GM23338 (cell line): ENCODE data around the gene NYAP2. TPM values are rescaled to one million over a fixed set of nuclear protein-coding genes. Genes with fewer than 3 reads are reported as not detected.

Source experiments
- ATAC-seq: fragments of 200-7000 bp; cut with Tn5 transposase; 3 replicates; pipeline ENCODE4 v1.9.1; 2020
- DNase-seq: peaks from one replicate; pipeline ENCODE4 v3.0.0-alpha.2; 2015; ENCODE audit warnings: low spot score
- H2AFZ ChIP-seq: fragments of 200-600 bp; sonication (generic); 2 replicates; pipeline ENCODE4 v1.8.0; 2016; ENCODE audit warnings: antibody characterized with exemption, mild to moderate bottlenecking, moderate library complexity
- H3F3A ChIP-seq: fragments of 200-600 bp; sonication (generic); replicated peaks from 2 replicates; pipeline ENCODE4 v1.8.0; 2017; ENCODE audit warnings: antibody characterized with exemption, mixed run types, low read depth
- H3K27ac ChIP-seq: fragments of 200-600 bp; sonication (generic); 2 replicates; pipeline ENCODE4 v1.6.1; 2016; ENCODE audit warnings: low read depth
- H3K27me3 ChIP-seq: fragments of 200-600 bp; sonication (generic); 2 replicates; pipeline ENCODE4 v1.8.0; 2016; ENCODE audit warnings: mild to moderate bottlenecking, mixed run types, moderate library complexity; ENCODE audit not compliant: insufficient read depth
- H3K36me3 ChIP-seq: fragments of 200-600 bp; sonication (generic); 2 replicates; pipeline ENCODE4 v1.8.0; 2016; ENCODE audit warnings: mild to moderate bottlenecking; ENCODE audit not compliant: insufficient read depth
- H3K4me1 ChIP-seq: fragments of 200-600 bp; sonication (generic); 2 replicates; pipeline ENCODE4 v1.8.0; 2016; ENCODE audit warnings: mild to moderate bottlenecking, moderate library complexity; ENCODE audit not compliant: insufficient read depth
- H3K4me2 ChIP-seq: fragments of 200-600 bp; sonication (generic); 2 replicates; pipeline ENCODE4 v1.7.1; 2017; ENCODE audit warnings: mixed run types
- H3K4me3 ChIP-seq: fragments of 200-600 bp; sonication (generic); 2 replicates; pipeline ENCODE4 v1.6.1; 2016; ENCODE audit warnings: mixed run types
- H3K79me2 ChIP-seq: fragments of 200-600 bp; sonication (generic); replicated peaks from 2 replicates; pipeline ENCODE4 v1.8.0; 2017; ENCODE audit warnings: mild to moderate bottlenecking; ENCODE audit not compliant: insufficient read depth
- H3K9me2 ChIP-seq: fragments of 200-600 bp; sonication (generic); 2 replicates; pipeline ENCODE4 v1.8.0; 2017; ENCODE audit not compliant: insufficient read depth
- H4K20me1 ChIP-seq: fragments of 200-600 bp; sonication (generic); replicated peaks from 2 replicates; pipeline ENCODE4 v1.8.0; 2017; ENCODE audit warnings: mild to moderate bottlenecking; ENCODE audit not compliant: insufficient read depth
- H3K27ac Mint-ChIP-seq: 2 replicates; pipeline ENCODE4 v1.8.0; 2020; ENCODE audit warnings: inconsistent platforms, mild to moderate bottlenecking, moderate library complexity, mixed read lengths
- H3K27me3 Mint-ChIP-seq: 3 replicates; pipeline ENCODE4 v1.8.0; 2022; ENCODE audit warnings: low read depth, mild to moderate bottlenecking, moderate library complexity, mixed read lengths, inconsistent platforms; ENCODE audit not compliant: insufficient read depth, poor library complexity
- H3K36me3 Mint-ChIP-seq: 3 replicates; pipeline ENCODE4 v1.8.0; 2021; ENCODE audit warnings: low read depth, mild to moderate bottlenecking, inconsistent platforms, moderate library complexity, mixed read lengths
- H3K4me1 Mint-ChIP-seq: 3 replicates; pipeline ENCODE4 v1.8.0; 2020; ENCODE audit warnings: mild to moderate bottlenecking, inconsistent platforms, mixed read lengths
- H3K4me3 Mint-ChIP-seq: 3 replicates; pipeline ENCODE4 v1.8.0; 2021; ENCODE audit warnings: moderate library complexity, mild to moderate bottlenecking, inconsistent platforms, mixed read lengths
- H3K9me3 Mint-ChIP-seq: 3 replicates; pipeline ENCODE4 v1.8.0; 2020; ENCODE audit warnings: moderate library complexity, mild to moderate bottlenecking, inconsistent platforms, mixed read lengths
- CREB1 ChIP-seq: fragments of 250-450 bp; sonication (Bioruptor Pico); IDR thresholded peaks from 2 replicates; pipeline ENCODE4 v1.5.0; 2020; ENCODE audit warnings: low read depth, mild to moderate bottlenecking, moderate library complexity
- CTCF ChIP-seq, 2 experiments: fragments of 200-600 bp in 1 of 2; sonication (generic) in 1 of 2; conservative IDR thresholded peaks; 2 replicates each; pipeline versions ENCODE4 v1.5.1 to v1.6.1; 2016 to 2017; ENCODE audit warnings: antibody characterized with exemption in 2 of 2, low read depth in 2 of 2, mild to moderate bottlenecking in 2 of 2, moderate library complexity in 1 of 2
- EZH2 ChIP-seq: fragments of 200-600 bp; sonication (generic); IDR thresholded peaks from one replicate; pipeline ENCODE4 v1.8.0; 2017; ENCODE audit warnings: antibody characterized with exemption, mild to moderate bottlenecking, low read depth; ENCODE audit not compliant: unreplicated experiment
- EZH2phosphoT487 ChIP-seq: fragments of 200-600 bp; sonication (generic); IDR thresholded peaks from one replicate; pipeline ENCODE4 v1.8.1; 2018; ENCODE audit warnings: antibody characterized with exemption; ENCODE audit not compliant: unreplicated experiment
- JUNB ChIP-seq: IDR thresholded peaks from one replicate; pipeline ENCODE4 v1.6.1; 2016; ENCODE audit warnings: antibody characterized with exemption; ENCODE audit not compliant: unreplicated experiment
- NANOG ChIP-seq: IDR thresholded peaks from 2 replicates; pipeline ENCODE4 v1.6.1; 2016; ENCODE audit warnings: antibody characterized with exemption, borderline replicate concordance
- POLR2AphosphoS5 ChIP-seq: IDR thresholded peaks from 2 replicates; pipeline ENCODE4 v1.6.1; 2016; ENCODE audit warnings: antibody characterized with exemption, low read depth
- REST ChIP-seq: IDR thresholded peaks from one replicate; pipeline ENCODE4 v1.6.1; 2018; ENCODE audit warnings: antibody characterized with exemption; ENCODE audit not compliant: unreplicated experiment
- STAT1 ChIP-seq: IDR thresholded peaks from one replicate; pipeline ENCODE4 v1.6.1; 2016; ENCODE audit warnings: antibody characterized with exemption; ENCODE audit not compliant: unreplicated experiment
- ZNF114 ChIP-seq: fragments of 250-450 bp; sonication (Bioruptor Pico); IDR thresholded peaks from 2 replicates; pipeline ENCODE4 v1.5.0; 2020; ENCODE audit warnings: mild to moderate bottlenecking, moderate library complexity
- ZNF331 ChIP-seq: fragments of 250-450 bp; sonication (Bioruptor Pico); IDR thresholded peaks from 2 replicates; pipeline ENCODE4 v1.5.0; 2020; ENCODE audit warnings: low read depth, mild to moderate bottlenecking, moderate library complexity
- ZNF462 ChIP-seq: fragments of 250-450 bp; sonication (Bioruptor Pico); IDR thresholded peaks from 2 replicates; pipeline ENCODE4 v1.5.0; 2020; ENCODE audit warnings: mild to moderate bottlenecking, moderate library complexity
- polyA plus RNA-seq: library from polyadenylated mRNA; unstranded; fragments of >200 nt; fragmentation: Nextera tagmentation; extraction: Ambion mirVana; gene quantifications from 2 replicates; pipeline ENCODE4 v1.2.1, GENCODE V29; 2016
- total RNA-seq: library from RNA; depleted of rRNA; stranded (reverse); fragments of >200 nt; shearing (Covaris generic); gene quantifications from 2 replicates; pipeline ENCODE4 v1.2.3, GENCODE V29; 2014

NYAP2 gene
- total and polyA plus RNA-seq, 2 experiments from 2014 or later = not detected

DNA sequence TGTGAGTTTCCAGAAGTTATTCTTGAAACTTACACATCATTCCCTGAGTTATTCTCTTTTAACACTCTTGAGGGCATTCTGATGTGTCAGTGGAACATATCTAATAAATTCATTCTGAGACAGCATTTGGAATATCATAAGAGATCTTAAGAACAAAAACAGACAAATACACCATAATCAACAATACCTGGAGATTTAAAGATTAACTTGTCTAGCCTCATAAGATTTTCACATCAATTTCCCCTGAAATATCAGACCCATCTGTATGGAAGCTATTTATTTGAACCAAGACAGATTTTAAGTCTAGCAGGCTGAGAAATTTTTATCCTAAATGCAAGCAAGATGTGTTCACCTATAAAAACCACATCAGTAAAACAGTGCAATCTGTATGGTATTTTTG is 181.6 kb downstream of the NYAP2 start (continued):
- no peak for TF ChIP-seq ZNF462 (CRISPR knock-in tag)
- TF ChIP-seq JUNB = no peak
- TF ChIP-seq CREB1 = no peak
- no peak for TF ChIP-seq EZH2phosphoT487
- TF ChIP-seq POLR2AphosphoS5 = no peak
- TF ChIP-seq CTCF (conservative IDR thresholded peaks at IDR 0.05; ENCODE audit: low read depth in 2 of 2) = no peak
- no peak for TF ChIP-seq EZH2

GRCh38 chr2:225581906-225582305 is 182.4 kb downstream of the NYAP2 start:
- Histone ChIP-seq H3K27me3 (no peaks in the 10 kb centered on the region), H4K20me1 (no peaks in the 10 kb centered on the region), H3K79me2 (no peaks in the 10 kb centered on the region), H3F3A (no peaks in the 10 kb centered on the region), H3K4me2 (no peak overlapping the region), H3K4me1 (no peaks in the 10 kb centered on the region), H3K9me2 (no peaks in the 10 kb centered on the region), H3K36me3 (no peaks in the 10 kb centered on the region), H3K27ac (no peak overlapping the region), H3K4me3 (no peak overlapping the region), H2AFZ (no peak overlapping the region)
- Mint-ChIP-seq H3K36me3 (no peaks in the 10 kb centered on the region), H3K4me3 (no peak overlapping the region), H3K9me3 (no peaks in the 10 kb centered on the region), H3K27ac (no peak overlapping the region), H3K4me1 (no peaks in the 10 kb centered on the region), H3K27me3 (peaks cover 1% of the 10 kb centered on the region)
- DNase-seq = no peak
- no peak for ATAC-seq
- TF ChIP-seq STAT1 = no peak
- TF ChIP-seq JUNB = no peak
- no peak for TF ChIP-seq EZH2
- no peak for TF ChIP-seq NANOG
- TF ChIP-seq CREB1 = no peak
- TF ChIP-seq REST = no peak
- TF ChIP-seq ZNF331 (CRISPR knock-in tag) = no peak
- no peak for TF ChIP-seq ZNF114 (CRISPR knock-in tag)
- no peak for TF ChIP-seq POLR2AphosphoS5
- no peak for TF ChIP-seq CTCF (conservative IDR thresholded peaks at IDR 0.05; ENCODE audit: low read depth in 2 of 2)
